ENCODE data around the gene YTHDC2.
A peak's percentile ranks its signal among the peaks of the same experiment; 100 is the strongest.

The YTHDC2 gene

GRCh38 chr5:113606298-113607134 lies 93.0 kb downstream of the YTHDC2 start:
- Mint-ChIP-seq H3K4me1 (no peaks in the 10 kb centered on the region), H3K4me3 (no peak overlapping the region), H3K27ac (no peak overlapping the region), H3K9me3 (no peaks in the 10 kb centered on the region), H3K27me3 (peaks cover 36% of the 10 kb centered on the region), H3K36me3 (no peaks in the 10 kb centered on the region)
- ATAC-seq: peak; percentile 68

GRCh38 chr5:113607361-113607760 lies 93.9 kb downstream of the YTHDC2 start:
- no peak for ATAC-seq
- H3K4me1 Mint-ChIP-seq: no peaks in the 10 kb centered on the region
- H3K27ac Mint-ChIP-seq: no peak overlapping the region
- H3K9me3 Mint-ChIP-seq: no peaks in the 10 kb centered on the region
- peaks cover 37% of the 10 kb centered on the region for H3K27me3 Mint-ChIP-seq
- no peaks in the 10 kb centered on the region for H3K36me3 Mint-ChIP-seq
- H3K4me3 Mint-ChIP-seq: no peak overlapping the region

GRCh38 chr5:113608113-113608596 lies 94.7 kb downstream of the YTHDC2 start:
- H3K27ac Mint-ChIP-seq: no peak overlapping the region
- H3K27me3 Mint-ChIP-seq: peaks cover 45% of the 10 kb centered on the region
- ATAC-seq: no peak
- H3K36me3 Mint-ChIP-seq: no peaks in the 10 kb centered on the region
- H3K4me1 Mint-ChIP-seq: no peaks in the 10 kb centered on the region
- H3K9me3 Mint-ChIP-seq: no peaks in the 10 kb centered on the region
- no peak overlapping the region for H3K4me3 Mint-ChIP-seq

- H3K36me3 Mint-ChIP-seq: no peaks in the 10 kb centered on the region
These were observed 98.6 kb downstream of the YTHDC2 start for GRCh38 chr5:113612060-113612496.

GRCh38 chr5:113614191-113614590 lies 100.7 kb downstream of the YTHDC2 start:
- no peak for ATAC-seq
- Mint-ChIP-seq H3K27me3 (peaks cover 27% of the 10 kb centered on the region), H3K36me3 (no peaks in the 10 kb centered on the region), H3K9me3 (no peaks in the 10 kb centered on the region), H3K27ac (no peak overlapping the region), H3K4me1 (no peaks in the 10 kb centered on the region), H3K4me3 (no peak overlapping the region)

More at GRCh38 chr5:113612060-113612496, 98.6 kb downstream of the YTHDC2 start:
- Mint-ChIP-seq H3K27me3 (peaks cover 40% of the 10 kb centered on the region), H3K4me1 (no peaks in the 10 kb centered on the region), H3K27ac (no peak overlapping the region), H3K4me3 (no peak overlapping the region), H3K9me3 (no peaks in the 10 kb centered on the region)
- no peak for ATAC-seq

- Mint-ChIP-seq H3K36me3 (no peaks in the 10 kb centered on the region), H3K4me1 (no peaks in the 10 kb centered on the region), H3K27ac (no peak overlapping the region), H3K9me3 (no peaks in the 10 kb centered on the region), H3K27me3 (peaks cover 19% of the 10 kb centered on the region), H3K4me3 (no peak overlapping the region)
- no peak for ATAC-seq
These were observed 102.2 kb downstream of the YTHDC2 start for GRCh38 chr5:113615708-113616107.

GRCh38 chr5:113617191-113617796 lies 103.8 kb downstream of the YTHDC2 start:
- H3K36me3 Mint-ChIP-seq: no peaks in the 10 kb centered on the region

GRCh38 chr5:113632996-113633395 lies 119.5 kb downstream of the YTHDC2 start:
- Mint-ChIP-seq H3K4me1 (no peaks in the 10 kb centered on the region), H3K9me3 (peaks cover under 1% of the 10 kb centered on the region), H3K27ac (no peak overlapping the region), H3K4me3 (no peak overlapping the region), H3K27me3 (no peaks in the 10 kb centered on the region), H3K36me3 (no peaks in the 10 kb centered on the region)
- ATAC-seq: no peak

More at GRCh38 chr5:113617191-113617796, 103.8 kb downstream of the YTHDC2 start:
- H3K4me3 Mint-ChIP-seq: no peak overlapping the region
- H3K27ac Mint-ChIP-seq: no peak overlapping the region
- no peaks in the 10 kb centered on the region for H3K4me1 Mint-ChIP-seq
- H3K9me3 Mint-ChIP-seq: no peaks in the 10 kb centered on the region
- ATAC-seq: no peak
- peaks cover 19% of the 10 kb centered on the region for H3K27me3 Mint-ChIP-seq

GRCh38 chr5:113634957-113635356 lies 121.5 kb downstream of the YTHDC2 start:
- no peak overlapping the region for H3K4me3 Mint-ChIP-seq
- H3K27ac Mint-ChIP-seq: no peak overlapping the region
- no peak for ATAC-seq
- no peaks in the 10 kb centered on the region for H3K4me1 Mint-ChIP-seq
- no peaks in the 10 kb centered on the region for H3K36me3 Mint-ChIP-seq
- no peaks in the 10 kb centered on the region for H3K27me3 Mint-ChIP-seq
- H3K9me3 Mint-ChIP-seq: no peaks in the 10 kb centered on the region

- H3K9me3 Mint-ChIP-seq: no peaks in the 10 kb centered on the region
These were observed 128.2 kb downstream of the YTHDC2 start for GRCh38 chr5:113641715-113642114.

More at GRCh38 chr5:113641715-113642114, 128.2 kb downstream of the YTHDC2 start:
- Mint-ChIP-seq H3K4me3 (no peak overlapping the region), H3K27ac (no peak overlapping the region), H3K4me1 (no peaks in the 10 kb centered on the region), H3K27me3 (peaks cover 7% of the 10 kb centered on the region), H3K36me3 (no peaks in the 10 kb centered on the region)
- ATAC-seq: no peak

Measured in stimulated activated memory B cell treated with anti-CD40 and anti-IgM and Interleukin-4, amounts not matched to agents 10 μg/mL and 1 μg/mL and 100 μg/mL, for 72 hours (primary cell).